ENCODE data around the gene PLCH2.

The PLCH2 gene

GRCh38 chr1:2429780-2430591 lies 46.1 kb upstream of the PLCH2 start:
- H3K4me3 ChIP-seq (ENCODE audit: low read depth, low read length) = no peak overlapping the region
- DNase-seq (ENCODE audit: low read depth) = no peak
- peak; percentile 76 for TF ChIP-seq CTCF (IDR thresholded peaks at IDR 0.05; ENCODE audit: low read depth, low read length, missing control alignments)

GRCh38 chr1:2430592-2430973 lies 45.5 kb upstream of the PLCH2 start:
- TF ChIP-seq CTCF (IDR thresholded peaks at IDR 0.05; ENCODE audit: low read depth, low read length, missing control alignments) = no peak
- no peak for DNase-seq (ENCODE audit: low read depth)
- no peak overlapping the region for H3K4me3 ChIP-seq (ENCODE audit: low read depth, low read length)

GRCh38 chr1:2431103-2431502 lies 45.0 kb upstream of the PLCH2 start:
- TF ChIP-seq CTCF (IDR thresholded peaks at IDR 0.05; ENCODE audit: low read depth, low read length, missing control alignments) = no peak
- no peak for DNase-seq (ENCODE audit: low read depth)
- H3K4me3 ChIP-seq (ENCODE audit: low read depth, low read length) = no peak overlapping the region

- no peak for TF ChIP-seq CTCF (IDR thresholded peaks at IDR 0.05; ENCODE audit: low read depth, low read length, missing control alignments)
- DNase-seq (ENCODE audit: low read depth) = no peak
- no peak overlapping the region for H3K4me3 ChIP-seq (ENCODE audit: low read depth, low read length)
Observed at GRCh38 chr1:2431518-2431917, 44.6 kb upstream of the PLCH2 start.

GRCh38 chr1:2432441-2432844 lies 43.6 kb upstream of the PLCH2 start:
- DNase-seq (ENCODE audit: low read depth) = no peak
- TF ChIP-seq CTCF (IDR thresholded peaks at IDR 0.05; ENCODE audit: low read depth, low read length, missing control alignments) = no peak
- no peak overlapping the region for H3K4me3 ChIP-seq (ENCODE audit: low read depth, low read length)

GRCh38 chr1:2433196-2433595 lies 42.9 kb upstream of the PLCH2 start:
- TF ChIP-seq CTCF (IDR thresholded peaks at IDR 0.05; ENCODE audit: low read depth, low read length, missing control alignments) = no peak
- H3K4me3 ChIP-seq (ENCODE audit: low read depth, low read length) = no peak overlapping the region
- DNase-seq (ENCODE audit: low read depth) = no peak
